Measurements from ENCODE around the gene GALNT18.

Gene GALNT18

GRCh38 chr11:11491589-11491988 is 130.2 kb downstream of the GALNT18 start:
- TF ChIP-seq CREB1 (IDR thresholded peaks at IDR 0.05; ENCODE audit: low read depth) (no peak), FOXM1 (IDR thresholded peaks at IDR 0.05; ENCODE audit: borderline replicate concordance, low read depth) (no peak), REST (IDR thresholded peaks at IDR 0.05; ENCODE audit: low read depth) (no peak), RAD21 (IDR thresholded peaks at IDR 0.05; ENCODE audit: low read depth) (no peak), YY1 (IDR thresholded peaks at IDR 0.05; ENCODE audit: low read depth) (no peak), ZBTB7A (IDR thresholded peaks at IDR 0.05; ENCODE audit: low read depth) (no peak), TCF12 (IDR thresholded peaks at IDR 0.05; ENCODE audit: low read depth) (no peak), MAX (IDR thresholded peaks at IDR 0.05) (no peak), USF1 (IDR thresholded peaks at IDR 0.05) (no peak), TEAD4 (IDR thresholded peaks at IDR 0.05) (no peak), EP300 (IDR thresholded peaks at IDR 0.05; ENCODE audit: borderline replicate concordance) (no peak), TAF1 (IDR thresholded peaks at IDR 0.05; ENCODE audit: low read depth) (no peak), NFIC (IDR thresholded peaks at IDR 0.05) (no peak), EGR1 (IDR thresholded peaks at IDR 0.05) (no peak), CEBPB (IDR thresholded peaks at IDR 0.05) (no peak)

GRCh38 chr11:11491014-11491413 is 130.8 kb downstream of the GALNT18 start:
- no peak for TF ChIP-seq REST (IDR thresholded peaks at IDR 0.05; ENCODE audit: low read depth)
- TF ChIP-seq EGR1 (IDR thresholded peaks at IDR 0.05), result no peak
- no peak for TF ChIP-seq TEAD4 (IDR thresholded peaks at IDR 0.05)
- no peak for TF ChIP-seq CEBPB (IDR thresholded peaks at IDR 0.05)
- TF ChIP-seq MAX (IDR thresholded peaks at IDR 0.05), result no peak
- no peak for TF ChIP-seq FOXM1 (IDR thresholded peaks at IDR 0.05; ENCODE audit: borderline replicate concordance, low read depth)
- TF ChIP-seq YY1 (IDR thresholded peaks at IDR 0.05; ENCODE audit: low read depth), result no peak
- TF ChIP-seq EP300 (IDR thresholded peaks at IDR 0.05; ENCODE audit: borderline replicate concordance), result no peak
- TF ChIP-seq TAF1 (IDR thresholded peaks at IDR 0.05; ENCODE audit: low read depth), result no peak
- no peak for TF ChIP-seq CREB1 (IDR thresholded peaks at IDR 0.05; ENCODE audit: low read depth)
- no peak for TF ChIP-seq TCF12 (IDR thresholded peaks at IDR 0.05; ENCODE audit: low read depth)
- no peak for TF ChIP-seq USF1 (IDR thresholded peaks at IDR 0.05)
- no peak for TF ChIP-seq ZBTB7A (IDR thresholded peaks at IDR 0.05; ENCODE audit: low read depth)
- TF ChIP-seq NFIC (IDR thresholded peaks at IDR 0.05), result no peak
- no peak for TF ChIP-seq RAD21 (IDR thresholded peaks at IDR 0.05; ENCODE audit: low read depth)

- TF ChIP-seq FOXM1 (IDR thresholded peaks at IDR 0.05; ENCODE audit: borderline replicate concordance, low read depth) (no peak), CEBPB (IDR thresholded peaks at IDR 0.05) (no peak), REST (IDR thresholded peaks at IDR 0.05; ENCODE audit: low read depth) (no peak), EP300 (IDR thresholded peaks at IDR 0.05; ENCODE audit: borderline replicate concordance) (no peak), RAD21 (IDR thresholded peaks at IDR 0.05; ENCODE audit: low read depth) (no peak), TAF1 (IDR thresholded peaks at IDR 0.05; ENCODE audit: low read depth) (no peak), YY1 (IDR thresholded peaks at IDR 0.05; ENCODE audit: low read depth) (no peak), CREB1 (IDR thresholded peaks at IDR 0.05; ENCODE audit: low read depth) (no peak), ZBTB7A (IDR thresholded peaks at IDR 0.05; ENCODE audit: low read depth) (no peak), USF1 (IDR thresholded peaks at IDR 0.05) (no peak), EGR1 (IDR thresholded peaks at IDR 0.05) (no peak), MAX (IDR thresholded peaks at IDR 0.05) (no peak), TCF12 (IDR thresholded peaks at IDR 0.05; ENCODE audit: low read depth) (no peak), NFIC (IDR thresholded peaks at IDR 0.05) (no peak), TEAD4 (IDR thresholded peaks at IDR 0.05) (no peak)
Measured at GRCh38 chr11:11486423-11486822, 135.4 kb downstream of the GALNT18 start.

Data from Ishikawa (cell line).